OCI-LY3 (cell line): ENCODE data around the gene CMTM1.

Experiments used
- EZH2phosphoT487 ChIP-seq: fragments of 200-600 bp; shearing (Covaris generic); IDR thresholded peaks from 2 replicates; pipeline ENCODE4 v1.6.1; 2018; ENCODE audit warnings: antibody characterized with exemption, mixed run types, low read depth
- TF ChIP-seq, protein P1 (sequence below): fragments of 200-600, 300-600 bp; sonication (generic); IDR thresholded peaks from 2 replicates; pipeline ENCODE4 v1.5.1; 2014; ENCODE audit warnings: antibody characterized with exemption, low read length, low read depth

DNA sequence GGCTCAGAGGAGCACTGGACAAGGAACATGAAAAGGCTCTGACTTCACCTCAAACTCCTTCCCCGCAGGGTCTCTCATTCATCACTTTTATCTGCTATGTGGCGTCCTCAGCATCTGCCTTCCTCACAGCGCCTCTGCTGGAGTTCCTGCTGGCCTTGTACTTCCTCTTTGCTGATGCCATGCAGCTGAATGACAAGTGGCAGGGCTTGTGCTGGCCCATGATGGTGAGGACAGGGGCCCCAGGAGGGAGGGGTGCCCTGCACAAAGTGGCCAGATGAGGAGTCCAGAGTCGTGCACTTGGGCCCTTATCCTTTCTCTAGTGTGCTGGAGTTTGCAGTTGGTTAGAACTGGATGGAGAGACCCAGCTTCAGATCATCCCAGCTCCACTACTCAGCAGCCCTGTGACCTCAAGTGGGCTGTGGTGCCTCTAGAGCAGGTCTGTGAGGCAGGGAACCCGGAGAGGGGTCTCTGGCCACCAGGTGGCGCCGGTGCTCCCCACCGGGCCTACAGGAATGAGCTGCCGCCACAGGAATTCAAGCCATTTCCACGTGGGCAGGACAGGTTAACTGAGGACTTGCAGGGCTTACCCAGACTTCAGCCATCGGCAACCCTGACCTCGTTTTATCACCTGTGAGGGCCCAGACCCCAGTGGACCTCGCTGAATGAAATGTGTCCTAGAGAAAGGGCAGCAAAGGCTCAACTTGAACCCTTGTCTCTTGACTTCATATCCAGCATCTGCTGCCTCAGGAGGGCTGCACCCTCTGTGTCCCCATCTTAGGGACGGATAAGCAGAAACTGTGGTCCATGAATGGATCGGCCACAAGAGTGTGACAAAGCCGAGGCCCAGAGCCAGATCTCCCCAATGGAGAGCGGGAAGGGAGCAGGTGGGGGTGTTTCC, 42.3 kb downstream of the CMTM1 start:
- no peak for TF ChIP-seq EZH2phosphoT487
- TF ChIP-seq, protein P1, sequence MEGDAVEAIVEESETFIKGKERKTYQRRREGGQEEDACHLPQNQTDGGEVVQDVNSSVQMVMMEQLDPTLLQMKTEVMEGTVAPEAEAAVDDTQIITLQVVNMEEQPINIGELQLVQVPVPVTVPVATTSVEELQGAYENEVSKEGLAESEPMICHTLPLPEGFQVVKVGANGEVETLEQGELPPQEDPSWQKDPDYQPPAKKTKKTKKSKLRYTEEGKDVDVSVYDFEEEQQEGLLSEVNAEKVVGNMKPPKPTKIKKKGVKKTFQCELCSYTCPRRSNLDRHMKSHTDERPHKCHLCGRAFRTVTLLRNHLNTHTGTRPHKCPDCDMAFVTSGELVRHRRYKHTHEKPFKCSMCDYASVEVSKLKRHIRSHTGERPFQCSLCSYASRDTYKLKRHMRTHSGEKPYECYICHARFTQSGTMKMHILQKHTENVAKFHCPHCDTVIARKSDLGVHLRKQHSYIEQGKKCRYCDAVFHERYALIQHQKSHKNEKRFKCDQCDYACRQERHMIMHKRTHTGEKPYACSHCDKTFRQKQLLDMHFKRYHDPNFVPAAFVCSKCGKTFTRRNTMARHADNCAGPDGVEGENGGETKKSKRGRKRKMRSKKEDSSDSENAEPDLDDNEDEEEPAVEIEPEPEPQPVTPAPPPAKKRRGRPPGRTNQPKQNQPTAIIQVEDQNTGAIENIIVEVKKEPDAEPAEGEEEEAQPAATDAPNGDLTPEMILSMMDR: peak; percentile 94
